Omental fat pad (tissue), 4 donors: ENCODE data around the gene ALDOA. TPM values are rescaled to one million over a fixed set of nuclear protein-coding genes. Genes with fewer than 3 reads are reported as not detected.
"Not testable (repeated sequence)": the region's sequence is repeated elsewhere in the genome, so short reads cannot be mapped to it uniquely, and the experiment has no call there.

Source experiments
- ATAC-seq: fragments of 150-250 bp; one replicate; pipeline ENCODE4 v1.9.1; 2016; ENCODE audit warnings: mild to moderate bottlenecking, moderate library complexity; ENCODE audit not compliant: low FRiP score
- DNase-seq: peaks from one replicate; pipeline ENCODE4 v3.0.0-alpha.2; 2019; ENCODE audit warnings: low spot score
- CTCF ChIP-seq, 3 donors: fragments of 450-650 bp; IDR thresholded peaks; one replicate each; pipeline ENCODE4 v1.5.1; 2016 to 2017; ENCODE audit warnings: antibody characterized with exemption in 3 of 3, mild to moderate bottlenecking in 3 of 3, moderate library complexity in 2 of 3
- total RNA-seq, 4 donors: library from RNA; depleted of rRNA; stranded (reverse); fragments of >200 nt; gene quantifications; one replicate each; pipeline ENCODE4 v1.1.0, GENCODE V29; 2016

The ALDOA gene
- total RNA-seq, 4 donors from 2014 or later: 468 to 864 (median 772) TPM

GRCh38 chr16:30112197-30113030 is 46.9 kb downstream of the ALDOA start:
- peak; percentile 39 for ATAC-seq
- no peak for DNase-seq
- TF ChIP-seq CTCF (IDR thresholded peaks at IDR 0.05): no peak

GRCh38 chr16:30113031-30113710 is 47.6 kb downstream of the ALDOA start, which contains the start of gene GDPD3:
Gene GDPD3 (minus strand): TSS chr16:30113537. CDS start chr16:30113478, 59 bp downstream.
- no peak for TF ChIP-seq CTCF (IDR thresholded peaks at IDR 0.05)
- no peak for DNase-seq
- ATAC-seq: no peak

- no peak for ATAC-seq
- DNase-seq: no peak
Observed at GRCh38 chr16:30113711-30114333, 48.3 kb downstream of the ALDOA start.

GRCh38 chr16:30114411-30114810 is 48.9 kb downstream of the ALDOA start:
- ATAC-seq (no peak), DNase-seq (no peak)
- TF ChIP-seq CTCF (IDR thresholded peaks at IDR 0.05): no peak

More at GRCh38 chr16:30113711-30114333, 48.3 kb downstream of the ALDOA start:
- TF ChIP-seq CTCF (IDR thresholded peaks at IDR 0.05): no peak

GRCh38 chr16:30114833-30115232 is 49.3 kb downstream of the ALDOA start:
- not testable (repeated sequence) for DNase-seq

GRCh38 chr16:30115238-30115637 is 49.7 kb downstream of the ALDOA start:
- no peak for DNase-seq
- no peak for ATAC-seq
- no peak for TF ChIP-seq CTCF (IDR thresholded peaks at IDR 0.05)

More at GRCh38 chr16:30114833-30115232, 49.3 kb downstream of the ALDOA start:
- not testable (repeated sequence) for ATAC-seq
